Renal cortical epithelial cell (primary cell): ENCODE results near the gene FUT6. TPM values are rescaled to one million over a fixed set of nuclear protein-coding genes. Genes with fewer than 3 reads are reported as not detected.

Experiments used
- DNase-seq: peaks from one replicate; pipeline ENCODE4 v3.0.0-alpha.2; 2011; ENCODE audit warnings: low read depth
- total RNA-seq: library from RNA; depleted of rRNA; stranded (reverse); fragments of >200 nt; gene quantifications from 2 replicates; pipeline ENCODE4 v1.2.3, GENCODE V29; 2014

FUT6 gene
- total RNA-seq, 1 donor from 2014 or later: 0.05 TPM

DNA sequence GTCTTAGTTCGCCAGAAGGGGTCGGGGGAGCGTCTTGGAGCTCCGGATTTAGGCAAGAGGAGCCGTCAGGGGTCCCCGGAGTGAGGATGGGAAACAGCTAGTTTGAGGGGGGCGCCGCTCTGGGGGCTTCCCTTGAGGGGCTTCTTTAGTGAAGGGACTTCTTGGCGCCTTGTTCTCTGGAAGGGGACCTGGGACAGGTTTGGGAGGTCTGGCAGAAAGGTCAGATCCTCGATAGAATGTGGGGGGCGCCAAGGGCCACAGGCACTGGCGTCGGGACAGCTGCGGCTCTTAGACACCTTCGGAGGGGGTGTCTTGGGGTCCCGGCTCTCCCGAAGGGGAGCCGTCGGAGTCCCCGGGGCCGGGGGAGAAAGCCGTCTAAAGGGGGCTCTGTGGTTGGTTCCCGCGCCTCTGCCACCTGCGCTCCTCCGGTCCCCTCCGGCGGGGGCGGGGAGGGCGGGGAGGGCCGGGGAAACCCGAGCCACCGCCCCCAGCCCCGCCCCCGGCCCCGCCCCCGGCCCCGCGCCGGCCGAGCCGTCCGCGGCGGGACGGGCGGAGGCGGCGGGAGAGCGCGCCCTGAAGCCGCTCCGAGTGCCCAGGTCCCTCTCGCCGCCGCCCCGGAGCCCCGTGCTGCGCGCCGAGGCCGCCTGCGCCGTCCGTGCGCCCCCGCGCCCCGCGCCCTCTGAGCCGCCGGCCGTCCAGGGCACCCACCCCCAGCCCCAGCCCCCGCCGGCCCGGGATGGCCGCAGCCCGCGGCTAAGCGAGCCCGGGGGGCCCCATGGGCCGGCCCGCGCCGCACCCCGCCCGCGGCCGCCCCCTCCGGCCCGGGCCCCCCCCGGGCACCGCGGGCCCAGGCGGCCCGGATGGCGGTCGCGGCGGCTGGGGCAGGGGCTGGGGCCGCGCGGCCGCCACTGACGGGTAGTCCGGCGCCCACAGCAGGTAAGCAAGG lies 34.7 kb downstream of the FUT6 start, which contains the start of gene NRTN:
Gene NRTN (plus strand): TSS at position 552 of the 946 bp plus-strand sequence. CDS start 19,099 bp downstream, outside the sequence.
- DNase-seq: no peak

DNA sequence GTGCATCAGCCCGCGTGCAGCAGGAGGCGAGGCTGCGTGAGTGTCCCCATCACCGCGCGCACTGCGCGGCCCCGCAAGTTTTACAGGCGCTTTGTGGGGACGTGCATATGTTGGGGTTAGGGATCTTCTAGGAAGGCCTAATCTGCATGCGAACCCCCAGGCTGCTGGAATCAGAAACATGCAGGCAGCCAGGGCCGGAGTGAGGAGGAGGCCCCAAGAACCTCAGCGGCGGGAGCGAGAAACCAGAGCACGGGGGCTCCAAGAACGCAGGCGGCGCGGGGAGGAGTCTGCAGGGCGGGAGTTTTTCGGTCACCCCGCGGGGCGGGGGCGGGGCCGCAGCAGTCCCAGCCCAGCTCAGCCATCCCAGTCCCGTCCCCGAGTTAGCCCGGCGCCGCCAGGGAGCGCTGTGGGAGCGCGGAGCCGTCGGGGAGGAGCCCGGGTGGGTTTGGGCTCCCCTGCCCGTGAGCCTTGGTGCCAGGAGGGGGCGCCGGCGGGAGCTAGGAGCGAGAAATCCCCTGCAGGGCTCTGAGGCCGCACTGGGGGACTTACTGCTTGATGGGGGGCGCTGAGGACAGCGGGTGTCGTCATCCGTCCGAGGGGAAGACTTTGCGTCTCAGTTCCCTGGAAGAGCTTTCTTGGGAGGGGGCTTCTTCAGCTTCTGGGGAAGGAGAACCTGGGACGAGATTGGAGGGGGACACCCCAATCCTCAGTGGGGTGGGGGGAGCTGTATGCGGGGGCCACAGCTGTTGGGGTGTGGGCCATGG lies 35.6 kb downstream of the FUT6 start:
- DNase-seq: peak; percentile 55

DNA sequence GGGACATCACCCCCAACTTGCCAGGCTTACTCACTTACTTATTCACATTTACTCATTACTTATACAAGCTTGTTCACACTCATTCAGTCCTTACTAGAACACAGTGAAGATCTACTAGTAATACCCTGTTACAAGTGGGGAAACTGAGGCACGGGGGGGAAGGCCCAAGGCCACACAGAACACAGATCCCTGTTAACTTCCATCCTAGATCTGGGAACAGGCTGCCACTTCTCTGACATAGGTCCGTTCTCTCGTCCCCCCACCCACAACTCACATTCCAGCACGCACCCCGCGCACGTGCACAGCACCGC lies 36.1 kb downstream of the FUT6 start:
- no peak for DNase-seq

DNA sequence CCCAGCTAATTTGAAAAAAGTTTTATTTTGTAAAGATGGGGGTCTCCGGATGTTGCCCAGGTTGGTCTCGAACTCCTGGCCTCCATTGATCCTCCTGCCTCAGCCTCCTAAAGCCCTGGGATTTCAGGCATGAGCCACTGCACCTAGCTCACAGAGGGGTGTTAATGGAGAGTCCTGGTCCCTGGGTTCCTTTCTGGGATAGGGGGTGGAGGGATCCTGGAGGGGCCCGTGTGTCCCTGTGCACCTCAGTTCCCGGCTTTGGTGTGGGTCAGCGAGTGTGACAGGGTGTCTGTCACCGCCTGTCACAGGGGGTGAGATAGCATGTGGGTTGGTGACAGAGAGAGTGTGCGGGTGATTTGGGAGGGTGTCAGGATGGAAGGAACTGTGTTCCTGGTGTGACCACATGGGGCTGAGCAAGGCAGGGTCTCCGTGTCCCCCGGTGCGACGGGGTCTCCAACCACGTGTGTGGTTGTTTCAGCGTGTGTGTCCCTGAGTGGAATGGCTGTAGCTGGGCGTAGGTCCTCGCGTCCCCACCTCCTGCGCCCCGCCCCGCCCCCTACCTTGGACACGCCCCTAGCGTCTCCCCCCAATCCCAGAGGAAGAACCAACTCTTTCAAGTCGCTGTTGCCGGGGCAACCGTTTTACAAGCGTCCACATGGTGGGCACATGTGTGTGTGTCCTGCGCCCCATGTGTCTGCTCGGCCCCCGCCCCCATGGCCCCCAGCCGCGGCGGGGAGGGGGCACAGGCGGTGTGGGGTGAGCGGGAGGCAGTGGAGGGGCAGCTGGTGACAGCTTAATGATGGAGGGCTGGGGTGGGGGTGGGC lies 37.5 kb downstream of the FUT6 start:
- no peak for DNase-seq

DNA sequence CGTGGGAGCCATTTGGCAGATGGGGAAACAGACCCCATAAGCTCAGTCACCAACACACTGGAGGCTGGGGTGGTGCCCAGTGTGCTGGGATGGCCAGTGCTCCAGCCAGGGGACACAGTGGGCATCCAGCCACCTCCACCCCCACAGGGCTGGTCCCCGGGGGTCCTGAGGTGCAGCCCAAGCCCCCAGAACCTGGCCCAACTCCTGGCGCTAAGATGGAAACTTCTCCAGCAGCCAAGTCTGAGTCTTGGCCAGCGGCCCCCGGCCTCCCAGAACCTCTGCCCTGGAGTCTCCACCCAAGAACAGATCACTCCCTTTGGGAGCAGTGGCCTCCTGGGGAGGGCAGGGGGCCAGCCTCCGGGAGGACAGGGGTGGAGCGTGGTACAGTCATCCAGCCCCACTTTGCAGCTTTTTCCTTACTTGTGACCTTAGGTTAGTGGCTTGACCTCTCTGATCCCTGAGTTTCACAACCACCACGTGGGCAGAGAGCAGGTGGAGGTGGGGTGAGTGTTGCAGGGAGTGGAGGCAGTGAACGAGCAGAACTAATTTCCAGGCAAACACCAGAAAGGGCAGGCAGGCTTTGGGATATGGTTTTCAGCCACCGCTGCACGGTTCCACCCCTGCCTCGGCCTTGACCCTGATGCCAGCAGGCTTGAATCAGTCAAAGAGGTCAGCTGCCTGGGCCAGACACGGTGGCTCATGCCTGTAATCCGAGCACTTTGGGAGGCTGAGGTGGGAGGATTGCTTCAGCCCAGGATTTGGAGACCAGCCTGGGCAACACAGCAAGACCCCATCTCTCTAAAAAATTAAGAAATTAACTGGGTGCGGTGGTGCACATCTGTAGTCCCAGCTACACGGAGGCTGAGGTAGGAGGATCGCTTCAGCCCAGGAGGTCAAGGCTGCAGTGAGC lies 38.9 kb downstream of the FUT6 start:
- no peak for DNase-seq

DNA sequence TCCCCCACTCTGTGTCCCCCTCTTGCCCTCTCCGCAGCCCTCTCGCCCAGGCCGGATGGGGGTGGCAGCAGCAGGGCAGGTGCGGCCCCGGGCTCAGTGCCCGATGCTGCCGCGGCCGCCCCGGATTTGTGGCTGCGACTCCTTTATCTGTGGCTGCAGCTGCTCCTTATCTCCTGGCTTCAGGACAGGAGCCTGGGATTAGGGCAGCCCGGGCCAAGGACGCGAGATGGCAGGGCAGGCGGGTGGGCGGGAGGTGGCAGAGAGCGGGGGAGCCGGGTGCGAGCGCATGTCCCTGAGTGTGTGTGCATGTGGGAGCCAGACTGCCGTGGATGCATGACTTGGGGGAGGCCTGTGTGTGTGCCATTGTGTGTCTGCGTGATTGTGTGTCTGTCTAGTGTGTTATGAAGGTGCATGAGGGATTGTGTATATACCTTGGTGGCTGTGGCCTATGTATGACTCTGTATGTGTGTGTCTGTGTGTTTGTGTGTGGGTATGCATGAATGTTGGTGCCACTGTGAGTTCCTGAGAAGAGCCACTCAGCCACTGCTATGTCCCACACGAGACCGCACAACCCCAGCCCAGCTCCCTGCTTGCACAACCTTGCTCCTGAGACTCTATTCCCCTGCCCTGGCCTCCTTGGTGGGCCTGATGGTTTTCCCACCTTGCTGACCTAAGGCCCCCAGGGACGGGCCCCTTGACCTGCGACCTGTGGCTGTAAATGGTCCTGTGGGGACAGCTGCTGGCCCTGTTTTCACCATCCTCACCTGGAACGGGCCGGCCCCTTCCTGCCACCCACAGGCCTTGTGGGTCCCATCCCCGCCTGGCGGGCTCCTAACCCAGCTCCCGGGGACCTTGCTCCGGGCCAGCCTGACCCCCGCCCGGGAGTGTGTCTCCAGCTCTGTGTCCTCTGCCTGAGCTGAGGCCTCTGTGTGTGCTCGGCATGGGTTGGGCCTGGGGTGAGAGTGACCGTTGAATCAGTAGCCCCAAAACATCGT lies 40.0 kb downstream of the FUT6 start:
- DNase-seq: no peak

DNA sequence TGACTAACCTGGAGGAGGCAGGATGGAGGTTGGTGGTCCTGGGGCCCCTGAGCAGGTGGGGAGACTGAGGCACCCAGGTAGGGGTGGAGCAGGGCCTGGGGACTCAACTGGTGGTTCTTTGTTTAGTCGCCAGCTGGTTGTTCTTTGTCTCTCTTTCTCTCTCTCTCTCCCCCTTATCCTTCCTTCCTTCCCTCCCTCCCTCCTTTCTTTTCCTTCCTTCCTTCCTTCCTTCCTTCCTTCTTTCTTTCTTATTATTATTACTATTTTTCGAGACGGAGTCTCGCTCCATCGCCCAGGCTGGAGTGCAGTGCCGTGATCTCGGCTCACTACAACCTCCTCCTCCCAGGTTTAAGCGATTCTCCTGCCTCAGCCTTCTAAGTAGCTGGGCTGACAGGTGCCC lies 41.3 kb downstream of the FUT6 start:
- no peak for DNase-seq

DNA sequence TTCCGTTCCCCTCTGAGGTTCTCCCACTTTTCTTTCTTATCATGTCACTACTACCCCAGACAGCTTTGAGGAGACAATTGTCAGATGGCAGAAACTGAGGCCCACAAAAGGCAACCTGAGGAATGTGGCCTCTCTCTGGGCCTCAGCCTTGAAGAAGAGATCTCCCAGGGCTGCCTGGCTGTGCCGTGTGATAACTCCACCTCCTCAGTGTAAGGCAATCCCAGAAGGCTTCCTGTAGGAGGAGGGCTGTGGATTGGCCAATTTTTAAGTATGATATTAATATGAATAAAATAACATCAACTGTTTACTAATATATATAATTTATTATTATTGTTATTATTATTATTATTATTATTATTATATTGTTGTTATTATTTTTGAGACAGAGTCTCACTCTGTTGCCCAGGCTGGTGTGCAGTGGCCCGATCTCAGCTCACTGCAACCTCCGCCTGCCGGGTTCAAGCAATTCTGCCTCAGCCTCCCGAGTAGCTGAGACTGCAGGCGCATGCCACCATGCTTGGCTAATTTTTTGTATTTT lies 44.1 kb downstream of the FUT6 start:
- no peak for DNase-seq

DNA sequence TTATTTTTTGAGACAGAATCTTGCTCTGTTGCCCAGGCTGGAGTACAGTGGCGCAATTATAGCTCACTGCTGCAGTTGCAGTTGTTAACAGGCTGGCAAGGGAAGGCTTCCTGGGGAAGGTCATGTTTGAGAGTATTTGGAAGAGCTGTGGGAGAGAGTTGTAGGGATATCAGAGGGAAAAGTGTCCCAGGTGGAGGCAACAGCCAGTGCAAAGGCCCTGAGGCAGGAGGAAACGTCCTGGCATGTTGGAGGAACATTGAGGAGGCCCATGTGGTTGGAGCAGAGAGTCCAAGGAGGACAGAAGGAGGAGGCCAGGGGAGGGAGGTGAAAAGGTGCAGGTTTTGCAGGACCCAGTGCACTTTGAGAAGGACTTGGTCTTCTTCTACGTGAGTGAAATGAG lies 46.3 kb downstream of the FUT6 start:
- no peak for DNase-seq

DNA sequence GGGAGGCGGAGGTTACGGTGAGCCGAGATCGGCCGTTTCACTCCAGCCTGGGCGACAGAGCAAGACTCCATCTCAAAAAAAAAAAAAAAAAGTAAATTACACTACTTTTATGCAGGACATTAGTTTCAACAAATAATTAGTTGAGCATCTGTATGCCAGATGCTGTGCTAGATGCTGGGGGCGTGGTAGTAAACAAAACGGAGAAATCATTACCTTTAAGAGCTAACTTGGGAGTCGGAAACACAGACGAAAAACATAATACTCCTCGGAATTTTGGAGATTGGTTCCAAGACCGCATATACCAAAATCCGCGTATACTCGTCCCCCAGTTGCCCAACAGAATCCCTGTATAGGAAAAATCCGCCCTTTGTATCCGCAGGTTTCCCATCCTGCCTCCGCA lies 47.3 kb downstream of the FUT6 start:
- DNase-seq: no peak

DNA sequence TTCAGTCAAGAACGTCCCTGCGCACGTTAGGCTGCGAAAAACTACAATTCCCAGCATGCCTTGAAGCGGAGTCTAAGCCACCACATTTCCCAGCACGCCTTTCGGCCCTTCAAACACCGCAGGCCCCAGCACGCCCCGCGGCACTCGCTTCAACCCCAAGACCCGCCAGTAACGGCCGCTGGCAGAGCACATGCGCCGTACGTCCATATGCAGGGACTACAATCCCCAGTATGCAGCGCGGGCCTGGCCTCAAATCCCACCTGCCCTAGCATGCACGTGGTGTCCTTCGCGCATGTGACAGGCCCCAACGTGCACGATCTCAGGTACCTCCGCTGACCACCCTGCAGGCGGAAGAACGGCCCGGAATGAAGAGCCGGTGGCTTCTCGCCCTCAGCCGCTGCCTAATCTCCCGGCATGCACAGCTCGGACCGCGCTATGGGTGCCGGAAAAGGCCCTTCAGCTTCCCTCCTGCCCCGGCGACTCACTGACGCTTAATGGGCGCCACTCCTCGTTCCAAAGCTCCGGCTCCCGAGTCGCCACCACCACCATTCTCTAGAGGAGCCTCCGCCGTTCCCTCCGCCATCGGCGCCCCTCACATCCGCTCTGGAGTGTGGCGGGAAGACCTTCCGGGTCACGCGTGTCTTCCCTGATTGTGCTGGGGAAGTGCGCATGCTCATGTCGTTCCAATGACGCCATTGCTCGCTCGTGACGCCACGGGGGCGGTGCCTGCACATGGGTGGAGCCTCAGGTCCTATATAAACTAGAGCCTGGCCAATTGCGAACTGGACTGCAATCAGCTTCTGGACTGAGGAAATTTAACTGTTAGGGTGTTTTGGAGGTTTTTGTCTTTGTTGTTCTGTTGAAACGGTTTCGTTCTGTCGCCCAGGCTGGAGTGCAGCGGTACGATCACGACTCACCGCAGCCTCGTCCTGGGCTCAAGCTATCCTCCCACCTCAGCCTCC lies 48.7 kb downstream of the FUT6 start, which contains the start of gene DUS3L:
Gene DUS3L (minus strand): TSS at position 605 of the 962 bp plus-strand sequence. CDS start 22 bp downstream, at position 583.
- DNase-seq: peak; percentile 95

DNA sequence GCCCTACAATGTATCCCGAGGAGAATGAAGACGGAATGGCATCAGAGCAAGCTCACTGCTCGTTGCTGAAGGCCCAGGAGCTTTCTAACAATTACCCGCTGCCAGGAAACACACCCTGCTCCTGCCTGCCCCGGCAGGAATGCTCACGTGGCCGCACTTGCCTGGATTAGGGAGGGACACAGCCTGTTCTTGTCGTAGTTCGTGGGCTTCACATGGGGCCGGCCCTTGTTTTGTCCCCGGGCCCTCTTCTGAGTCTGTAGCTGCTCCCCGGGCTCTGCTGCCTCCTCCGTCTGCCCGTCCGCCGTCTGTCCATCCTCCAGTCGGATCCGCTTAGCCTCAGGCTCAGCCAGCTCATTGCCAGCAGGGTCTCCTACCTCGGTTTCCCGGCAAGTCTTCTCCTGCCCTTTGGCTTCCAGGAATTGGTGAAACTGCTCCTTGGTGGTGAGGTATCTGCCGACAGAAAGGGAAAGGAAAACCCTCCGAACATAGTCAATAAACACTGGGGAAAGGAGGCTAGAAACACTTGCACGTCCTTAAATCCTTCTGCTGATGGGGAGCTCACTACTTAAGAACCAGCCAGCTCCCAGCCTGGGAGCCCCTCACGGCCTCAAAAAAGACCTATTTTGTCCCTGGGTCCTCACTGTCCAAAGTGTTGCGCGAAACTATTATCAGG lies 49.5 kb downstream of the FUT6 start:
- no peak for DNase-seq

DNA sequence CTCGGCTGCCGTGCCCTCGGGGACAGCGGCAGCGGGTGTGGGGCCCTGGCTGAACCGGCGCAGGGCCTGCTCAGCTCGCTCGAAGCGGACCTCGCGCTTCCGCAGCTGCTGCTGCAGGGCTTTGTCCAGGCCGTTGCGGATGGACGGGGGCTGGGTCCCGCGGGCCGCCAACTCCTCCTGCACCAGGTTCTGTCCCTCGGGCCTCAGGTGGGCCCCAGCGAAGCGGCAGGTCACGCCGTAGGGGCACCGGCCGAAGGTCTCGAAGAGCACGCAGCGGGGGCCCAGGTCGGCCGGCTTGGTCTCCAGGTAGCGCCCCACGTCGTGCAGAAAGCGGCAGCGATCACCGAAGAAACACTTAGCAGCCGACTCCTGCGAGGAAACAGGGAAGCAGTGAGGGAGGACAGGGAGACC lies 50.1 kb downstream of the FUT6 start:
- no peak for DNase-seq

DNA sequence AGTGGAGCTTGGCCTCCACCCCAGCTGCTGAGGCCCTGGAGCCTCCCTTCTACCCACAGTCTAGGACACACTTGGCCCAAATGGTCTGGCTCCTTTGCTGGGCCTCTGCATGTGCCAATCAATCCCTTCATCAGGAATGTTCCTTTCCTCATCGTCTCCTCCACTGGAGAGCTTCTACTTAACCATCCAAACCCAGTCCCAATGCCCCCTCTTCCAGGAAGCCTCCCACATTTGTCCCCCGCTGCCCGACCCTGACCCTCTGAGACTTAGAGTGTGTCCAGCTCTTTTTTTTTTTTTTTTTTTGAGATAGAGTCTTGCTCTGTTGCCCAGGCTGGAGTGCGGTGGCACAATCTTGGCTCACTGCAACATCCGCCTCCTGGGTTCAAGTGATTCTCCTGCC lies 51.1 kb downstream of the FUT6 start:
- no peak for DNase-seq

DNA sequence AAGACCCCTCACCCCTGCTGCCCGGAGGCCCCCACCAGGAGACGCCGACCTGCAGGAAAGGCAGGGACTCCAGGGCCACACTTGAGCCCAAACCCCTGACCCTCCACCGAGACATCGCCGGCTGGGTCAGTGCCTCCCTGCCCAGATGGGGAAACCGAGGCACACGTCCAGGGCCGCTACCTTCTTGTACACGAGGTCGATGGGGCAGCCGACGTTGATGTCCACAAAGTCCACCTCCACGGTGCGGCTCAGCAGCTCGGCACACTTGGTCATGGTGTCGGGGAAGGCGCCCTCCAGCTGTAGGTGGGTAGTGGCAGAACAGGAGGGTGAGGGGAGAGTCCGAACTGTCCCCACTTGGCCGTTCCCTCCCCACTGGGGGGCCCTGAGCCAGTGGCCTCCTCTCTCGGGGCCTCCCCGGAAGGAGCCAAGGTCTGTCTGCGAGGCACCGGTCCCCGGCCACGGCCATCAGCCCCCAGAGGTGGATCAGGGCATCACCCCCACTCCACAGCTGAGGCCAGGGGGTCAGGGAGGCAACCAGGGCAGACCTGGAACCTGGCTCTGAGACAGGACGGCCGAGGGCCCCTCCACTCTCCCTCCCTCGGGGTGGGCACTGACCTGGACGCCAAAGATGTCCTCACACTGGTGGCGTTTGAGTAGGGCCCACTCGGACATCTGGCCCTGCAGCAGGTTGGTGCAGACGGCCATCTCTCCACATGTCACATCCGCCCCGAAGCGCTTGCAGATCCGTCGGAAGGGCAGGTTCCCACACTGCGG lies 51.9 kb downstream of the FUT6 start:
- DNase-seq: no peak

DNA sequence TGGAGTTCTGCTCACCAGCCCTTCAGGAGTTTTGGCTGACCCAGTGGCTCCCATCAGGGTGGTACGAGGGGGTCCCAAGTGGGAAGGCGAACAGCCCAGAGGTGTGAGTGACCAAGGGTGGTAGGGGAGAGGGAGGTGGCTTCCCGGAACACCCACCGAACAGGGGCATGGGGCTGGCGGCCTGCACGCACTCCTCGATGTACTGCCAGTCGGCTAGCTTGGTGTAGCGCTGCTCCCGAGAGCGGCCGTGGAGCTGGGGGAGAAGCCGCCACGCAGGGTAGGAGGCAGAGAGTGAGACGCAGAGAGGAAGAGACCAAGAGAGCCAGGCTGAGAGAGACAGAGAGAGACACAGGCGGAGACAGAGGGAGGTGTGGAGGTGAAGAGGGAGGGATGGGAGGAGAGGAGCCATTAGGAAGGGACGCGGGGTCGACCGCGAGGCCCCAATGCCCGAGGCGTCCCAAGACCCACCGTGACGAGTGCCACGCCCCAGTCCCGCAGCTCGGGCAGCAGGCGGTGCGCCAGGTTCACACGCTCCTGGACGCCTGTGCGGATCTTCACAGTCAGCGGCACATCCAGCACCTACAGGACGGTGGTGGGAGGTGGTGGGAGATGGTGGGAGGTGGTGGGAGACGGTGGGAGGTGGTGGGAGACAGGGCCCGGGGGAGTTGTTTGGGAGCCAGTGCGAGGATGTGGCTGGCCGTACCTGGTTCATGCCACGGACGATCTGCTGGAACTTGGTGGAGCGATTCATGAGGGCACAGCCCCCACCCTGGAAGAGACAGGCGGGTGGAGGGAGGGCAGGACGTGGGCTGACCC lies 52.7 kb downstream of the FUT6 start:
- no peak for DNase-seq
